ENCODE results near the gene TPD52L3. TPM values are rescaled to one million over a fixed set of nuclear protein-coding genes. Genes with fewer than 3 reads are reported as not detected.

TPD52L3 gene
- total RNA-seq, 2 experiments from 2014 or later = not detected

- TF ChIP-seq CTCF (conservative IDR thresholded peaks at IDR 0.05; ENCODE audit: low read length) = no peak
- no peaks in the 10 kb centered on the region for H3K9me3 ChIP-seq (ENCODE audit: low read length)
- no peaks in the 10 kb centered on the region for H4K20me1 ChIP-seq (ENCODE audit: insufficient read depth, low read length)
- H2AFZ ChIP-seq (ENCODE audit: low read length) = no peak overlapping the region
- H3K4me2 ChIP-seq (ENCODE audit: low read length) = no peak overlapping the region
- ChIA-PET CTCF (ENCODE audit: unreplicated experiment) (no interaction called here), POLR2A (no interaction called here)
- H3K9me2 ChIP-seq (ENCODE audit: insufficient read depth, low read length) = no peaks in the 10 kb centered on the region
- intact Hi-C loops (cut with micrococcal nuclease; ENCODE audit: unreplicated experiment) = loop anchor here (5.0 kb wide), 2 partner anchors 66 to 151 kb away; no protein-coding TSS in a partner anchor
- no TSS peak for BruUV-seq (replicated peaks)
- no peak overlapping the region for H3K4me3 ChIP-seq (ENCODE audit: low read depth, low read length, poor library complexity, severe bottlenecking)
- no peaks in the 10 kb centered on the region for H3K79me2 ChIP-seq (ENCODE audit: insufficient read depth, low read depth, low read length)
- H3K4me1 ChIP-seq (ENCODE audit: insufficient read depth, low read length, poor library complexity, severe bottlenecking) = no peaks in the 10 kb centered on the region
- H3K27ac ChIP-seq (ENCODE audit: low read depth, low read length, poor library complexity, severe bottlenecking) = no peak overlapping the region
- DNase-seq (ENCODE audit: low spot score) = no peak
- H3K36me3 ChIP-seq (ENCODE audit: insufficient read depth, low read length) = no peaks in the 10 kb centered on the region
Observed at GRCh38 chr9:6351737-6352136, 23.6 kb downstream of the TPD52L3 start.

- DNase-seq (ENCODE audit: low spot score) = peak; percentile 76
- Histone ChIP-seq H3K36me3 (ENCODE audit: insufficient read depth, low read length) (no peaks in the 10 kb centered on the region), H3K27ac (ENCODE audit: low read depth, low read length, poor library complexity, severe bottlenecking) (no peak overlapping the region), H3K4me3 (ENCODE audit: low read depth, low read length, poor library complexity, severe bottlenecking) (no peak overlapping the region), H3K9me3 (ENCODE audit: low read length) (no peaks in the 10 kb centered on the region), H3K9me2 (ENCODE audit: insufficient read depth, low read length) (no peaks in the 10 kb centered on the region), H3K79me2 (ENCODE audit: insufficient read depth, low read depth, low read length) (no peaks in the 10 kb centered on the region), H2AFZ (ENCODE audit: low read length) (no peak overlapping the region), H3K4me2 (ENCODE audit: low read length) (no peak overlapping the region), H3K4me1 (ENCODE audit: insufficient read depth, low read length, poor library complexity, severe bottlenecking) (no peaks in the 10 kb centered on the region), H4K20me1 (ENCODE audit: insufficient read depth, low read length) (no peaks in the 10 kb centered on the region)
- CTCF ChIA-PET (ENCODE audit: unreplicated experiment) = interaction anchor here (1.5 kb wide), 1 partner anchor 221 kb away, joined by 3 read pairs; no protein-coding TSS in a partner anchor
- intact Hi-C loops (cut with micrococcal nuclease; ENCODE audit: unreplicated experiment) = loop anchor here (1.0 to 5.0 kb wide), 4 partner anchors 63 to 313 kb away; no protein-coding TSS in a partner anchor
- no TSS peak for BruUV-seq (replicated peaks)
- TF ChIP-seq CTCF (conservative IDR thresholded peaks at IDR 0.05; ENCODE audit: low read length) (peak; percentile 94), EZH2phosphoT487 (IDR thresholded peaks at IDR 0.05; ENCODE audit: borderline replicate concordance, low read depth, low read length) (no peak)
- POLR2A ChIA-PET = interaction anchor here (0.8 to 1.2 kb wide), 2 partner anchors 222 to 224 kb away, joined by 3 read pairs; no protein-coding TSS in a partner anchor
Observed at GRCh38 chr9:6354072-6354686, 26.0 kb downstream of the TPD52L3 start.

- H3K79me2 ChIP-seq (ENCODE audit: insufficient read depth, low read depth, low read length) = no peaks in the 10 kb centered on the region
- POLR2A ChIA-PET = interaction anchor here (0.8 to 1.2 kb wide), 5 partner anchors 57 to 223 kb away, joined by 3 to 7 read pairs (median 3); partner anchors contain the start of gene UHRF2
- no peaks in the 10 kb centered on the region for H3K36me3 ChIP-seq (ENCODE audit: insufficient read depth, low read length)
- H4K20me1 ChIP-seq (ENCODE audit: insufficient read depth, low read length) = no peaks in the 10 kb centered on the region
- H3K27ac ChIP-seq (ENCODE audit: low read depth, low read length, poor library complexity, severe bottlenecking) = no peak overlapping the region
- CTCF ChIA-PET (ENCODE audit: unreplicated experiment) = interaction anchor here (0.5 kb wide), 1 partner anchor 47 kb away, joined by 3 read pairs; no protein-coding TSS in a partner anchor
- no peaks in the 10 kb centered on the region for H3K9me3 ChIP-seq (ENCODE audit: low read length)
- no peaks in the 10 kb centered on the region for H3K4me1 ChIP-seq (ENCODE audit: insufficient read depth, low read length, poor library complexity, severe bottlenecking)
- no peak for DNase-seq (ENCODE audit: low spot score)
- H3K4me2 ChIP-seq (ENCODE audit: low read length) = no peak overlapping the region
- no peak overlapping the region for H3K4me3 ChIP-seq (ENCODE audit: low read depth, low read length, poor library complexity, severe bottlenecking)
- H2AFZ ChIP-seq (ENCODE audit: low read length) = no peak overlapping the region
- no peaks in the 10 kb centered on the region for H3K9me2 ChIP-seq (ENCODE audit: insufficient read depth, low read length)
- TF ChIP-seq CTCF (conservative IDR thresholded peaks at IDR 0.05; ENCODE audit: low read length) (no peak), EZH2phosphoT487 (IDR thresholded peaks at IDR 0.05; ENCODE audit: borderline replicate concordance, low read depth, low read length) (no peak)
- BruUV-seq (replicated peaks) = no TSS peak
- intact Hi-C loops (cut with micrococcal nuclease; ENCODE audit: unreplicated experiment) = no loop called here
Observed at GRCh38 chr9:6355728-6356127, 27.6 kb downstream of the TPD52L3 start.

Measured in OCI-LY7 (cell line).